Measurements from ENCODE around the gene USP25. TPM values are rescaled to one million over a fixed set of nuclear protein-coding genes. Genes with fewer than 3 reads are reported as not detected.

Gene USP25
- total and polyA plus RNA-seq, 9 of the 15 experiments (the other 6 are each of a cell fraction or from before 2014, with no cell fraction given), result 7.8 to 44.9 (median 31.4) TPM

DNA sequence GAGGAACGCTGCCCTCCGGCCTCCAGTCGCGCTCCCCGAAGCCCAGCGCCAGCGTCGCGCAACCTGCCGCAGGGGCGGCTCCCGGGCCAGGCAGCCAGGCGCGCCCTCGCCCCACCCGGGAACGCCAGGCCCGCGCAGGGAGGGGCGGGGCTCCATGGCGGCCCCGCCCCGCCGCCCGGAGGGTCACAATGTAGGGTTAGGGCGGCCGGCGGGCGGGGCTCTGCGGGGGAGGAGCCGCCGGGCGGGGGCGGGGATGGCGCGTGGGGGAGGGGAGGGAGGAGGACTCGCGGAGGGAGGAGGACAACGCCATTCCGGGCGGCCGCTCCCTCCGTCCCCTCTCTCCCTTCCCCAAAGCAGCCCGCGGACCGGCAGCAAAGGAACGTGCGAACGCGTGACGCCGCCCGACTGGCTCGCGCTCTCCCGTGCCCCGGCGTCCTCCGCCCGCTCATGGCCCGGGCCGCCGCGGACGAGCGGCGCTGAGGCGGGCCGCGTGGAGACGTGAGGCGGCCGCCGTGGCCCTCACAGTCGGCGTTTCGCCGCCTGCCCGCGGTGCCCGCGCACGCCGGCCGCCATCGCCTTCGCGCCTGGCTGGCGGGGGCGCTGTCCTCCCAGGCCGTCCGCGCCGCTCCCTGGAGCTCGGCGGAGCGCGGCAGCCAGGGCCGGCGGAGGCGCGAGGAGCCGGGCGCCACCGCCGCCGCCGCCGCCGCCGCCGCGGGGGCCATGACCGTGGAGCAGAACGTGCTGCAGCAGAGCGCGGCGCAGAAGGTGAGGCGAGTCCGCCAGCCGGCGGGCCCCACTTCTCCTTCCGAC, at the start of gene USP25 (continued):
- TF ChIP-seq RCOR1 (IDR thresholded peaks at IDR 0.05; ENCODE audit: borderline replicate concordance in 1 of 2, low read depth in 2 of 2, low read length in 2 of 2) (0 out of 4 replicates have a peak, but pooled peaks of 1 of the 2 experiments have one; percentile 6), EGR1 (conservative IDR thresholded peaks at IDR 0.05) (peak; percentile 43; the same call in 1 of the 2 replicates), POLR2B (IDR thresholded peaks at IDR 0.05; ENCODE audit: low read depth, partially characterized antibody) (no peak), SMAD4 (CRISPR knock-in tag; conservative IDR thresholded peaks at IDR 0.05) (peak; percentile 85), TRIM28 (IDR thresholded peaks at IDR 0.05) (no peak), POLR2AphosphoS5 (IDR thresholded peaks at IDR 0.05; ENCODE audit: control insufficient read depth, insufficient read depth, low read depth, low read length) (peak; percentile 65), CREB5 (CRISPR knock-in tag; IDR thresholded peaks at IDR 0.05) (no peak), ZNF695 (CRISPR knock-in tag; IDR thresholded peaks at IDR 0.05) (no peak), NRF1 (conservative IDR thresholded peaks at IDR 0.05 in 1 of 2, IDR thresholded peaks at IDR 0.05 in 1 of 2) (peak; percentile 78 to 79; a peak in 3 of 4 replicates), ZNF592 (IDR thresholded peaks at IDR 0.05) (peak; percentile 54; the same call in 1 of the 2 replicates), CCNT2 (IDR thresholded peaks at IDR 0.05; ENCODE audit: borderline replicate concordance, extremely low read depth, insufficient read length, low read depth, low read length) (peak; percentile 62), IFI16 (CRISPR knock-in tag; IDR thresholded peaks at IDR 0.05) (no peak), CCAR2 (IDR thresholded peaks at IDR 0.05; ENCODE audit: low read depth, low read length) (no peak), ZNF12 (CRISPR knock-in tag; IDR thresholded peaks at IDR 0.05) (no peak), ZNF311 (CRISPR knock-in tag; IDR thresholded peaks at IDR 0.05) (no peak), KHSRP (IDR thresholded peaks at IDR 0.05) (no peak)
- TF ChIP-seq, protein P1, sequence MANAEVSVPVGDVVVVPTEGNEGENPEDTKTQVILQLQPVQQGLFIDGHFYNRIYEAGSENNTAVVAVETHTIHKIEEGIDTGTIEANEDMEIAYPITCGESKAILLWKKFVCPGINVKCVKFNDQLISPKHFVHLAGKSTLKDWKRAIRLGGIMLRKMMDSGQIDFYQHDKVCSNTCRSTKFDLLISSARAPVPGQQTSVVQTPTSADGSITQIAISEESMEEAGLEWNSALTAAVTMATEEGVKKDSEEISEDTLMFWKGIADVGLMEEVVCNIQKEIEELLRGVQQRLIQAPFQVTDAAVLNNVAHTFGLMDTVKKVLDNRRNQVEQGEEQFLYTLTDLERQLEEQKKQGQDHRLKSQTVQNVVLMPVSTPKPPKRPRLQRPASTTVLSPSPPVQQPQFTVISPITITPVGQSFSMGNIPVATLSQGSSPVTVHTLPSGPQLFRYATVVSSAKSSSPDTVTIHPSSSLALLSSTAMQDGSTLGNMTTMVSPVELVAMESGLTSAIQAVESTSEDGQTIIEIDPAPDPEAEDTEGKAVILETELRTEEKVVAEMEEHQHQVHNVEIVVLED (CRISPR knock-in tag; IDR thresholded peaks at IDR 0.05), result peak; percentile 81
- TF ChIP-seq, protein P2, sequence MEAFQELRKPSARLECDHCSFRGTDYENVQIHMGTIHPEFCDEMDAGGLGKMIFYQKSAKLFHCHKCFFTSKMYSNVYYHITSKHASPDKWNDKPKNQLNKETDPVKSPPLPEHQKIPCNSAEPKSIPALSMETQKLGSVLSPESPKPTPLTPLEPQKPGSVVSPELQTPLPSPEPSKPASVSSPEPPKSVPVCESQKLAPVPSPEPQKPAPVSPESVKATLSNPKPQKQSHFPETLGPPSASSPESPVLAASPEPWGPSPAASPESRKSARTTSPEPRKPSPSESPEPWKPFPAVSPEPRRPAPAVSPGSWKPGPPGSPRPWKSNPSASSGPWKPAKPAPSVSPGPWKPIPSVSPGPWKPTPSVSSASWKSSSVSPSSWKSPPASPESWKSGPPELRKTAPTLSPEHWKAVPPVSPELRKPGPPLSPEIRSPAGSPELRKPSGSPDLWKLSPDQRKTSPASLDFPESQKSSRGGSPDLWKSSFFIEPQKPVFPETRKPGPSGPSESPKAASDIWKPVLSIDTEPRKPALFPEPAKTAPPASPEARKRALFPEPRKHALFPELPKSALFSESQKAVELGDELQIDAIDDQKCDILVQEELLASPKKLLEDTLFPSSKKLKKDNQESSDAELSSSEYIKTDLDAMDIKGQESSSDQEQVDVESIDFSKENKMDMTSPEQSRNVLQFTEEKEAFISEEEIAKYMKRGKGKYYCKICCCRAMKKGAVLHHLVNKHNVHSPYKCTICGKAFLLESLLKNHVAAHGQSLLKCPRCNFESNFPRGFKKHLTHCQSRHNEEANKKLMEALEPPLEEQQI (IDR thresholded peaks at IDR 0.05), result no peak
